ENCODE results near the gene LRP1B. TPM values are rescaled to one million over a fixed set of nuclear protein-coding genes. Genes with fewer than 3 reads are reported as not detected.
"Not testable (repeated sequence)": the region's sequence is repeated elsewhere in the genome, so short reads cannot be mapped to it uniquely, and the experiment has no call there.

The LRP1B gene
- total RNA-seq, 1 donor from 2014 or later: 0.27 TPM

- intact Hi-C loops (cut with DNase I): no loop called here
- no peak for DNase-seq (ENCODE audit: low spot score)
Observed at GRCh38 chr2:141316103-141316502, 814.7 kb downstream of the LRP1B start.

- intact Hi-C loops (cut with DNase I): no loop called here
- no peak for DNase-seq (ENCODE audit: low spot score)
Observed at GRCh38 chr2:141313972-141314371, 816.8 kb downstream of the LRP1B start.

GRCh38 chr2:141311430-141311829 lies 819.4 kb downstream of the LRP1B start:
- intact Hi-C loops (cut with DNase I): no loop called here

GRCh38 chr2:141306368-141306767 lies 824.4 kb downstream of the LRP1B start:
- intact Hi-C loops (cut with DNase I): no loop called here
- no peak for DNase-seq (ENCODE audit: low spot score)

More at GRCh38 chr2:141311430-141311829, 819.4 kb downstream of the LRP1B start:
- no peak for DNase-seq (ENCODE audit: low spot score)

GRCh38 chr2:141301551-141301950 lies 829.3 kb downstream of the LRP1B start:
- DNase-seq (ENCODE audit: low spot score): no peak
- intact Hi-C loops (cut with DNase I): no loop called here

- intact Hi-C loops (cut with DNase I): no loop called here
- no peak for DNase-seq (ENCODE audit: low spot score)
Observed at GRCh38 chr2:141280037-141280436, 850.8 kb downstream of the LRP1B start.

- no peak for DNase-seq (ENCODE audit: low spot score)
- intact Hi-C loops (cut with DNase I): no loop called here
Observed at GRCh38 chr2:141271346-141271745, 859.5 kb downstream of the LRP1B start.

GRCh38 chr2:141264848-141265247 lies 866.0 kb downstream of the LRP1B start:
- intact Hi-C loops (cut with DNase I): no loop called here
- no peak for DNase-seq (ENCODE audit: low spot score)

GRCh38 chr2:141260911-141261310 lies 869.9 kb downstream of the LRP1B start:
- DNase-seq (ENCODE audit: low spot score): no peak
- intact Hi-C loops (cut with DNase I): no loop called here

- no peak for DNase-seq (ENCODE audit: low spot score)
- intact Hi-C loops (cut with DNase I): no loop called here
Observed at GRCh38 chr2:141259683-141260082, 871.1 kb downstream of the LRP1B start.

GRCh38 chr2:141242008-141242407 lies 888.8 kb downstream of the LRP1B start:
- DNase-seq (ENCODE audit: low spot score): no peak
- intact Hi-C loops (cut with DNase I): no loop called here

- DNase-seq (ENCODE audit: low spot score): no peak
- intact Hi-C loops (cut with DNase I): no loop called here
Observed at GRCh38 chr2:141226560-141226959, 904.3 kb downstream of the LRP1B start.

GRCh38 chr2:141207036-141207385 lies 923.8 kb downstream of the LRP1B start:
- no peak for DNase-seq (ENCODE audit: low spot score)
- intact Hi-C loops (cut with DNase I): loop anchor here (10.0 kb wide), 1 partner anchor 192 kb away; no protein-coding TSS in a partner anchor

GRCh38 chr2:141201016-141201565 lies 929.7 kb downstream of the LRP1B start:
- DNase-seq (ENCODE audit: low spot score): no peak
- intact Hi-C loops (cut with DNase I): loop anchor here (10.0 kb wide), 1 partner anchor 186 kb away; no protein-coding TSS in a partner anchor

GRCh38 chr2:141200191-141200590 lies 930.6 kb downstream of the LRP1B start:
- DNase-seq (ENCODE audit: low spot score): no peak
- intact Hi-C loops (cut with DNase I): loop anchor here (10.0 kb wide), 1 partner anchor 185 kb away; no protein-coding TSS in a partner anchor

- DNase-seq (ENCODE audit: low spot score): no peak
- intact Hi-C loops (cut with DNase I): loop anchor here (10.0 kb wide), 1 partner anchor 185 kb away; no protein-coding TSS in a partner anchor
Observed at GRCh38 chr2:141199711-141200110, 931.1 kb downstream of the LRP1B start.

GRCh38 chr2:141195087-141195486 lies 935.7 kb downstream of the LRP1B start:
- intact Hi-C loops (cut with DNase I): no loop called here
- no peak for DNase-seq (ENCODE audit: low spot score)

GRCh38 chr2:141187075-141187439 lies 943.8 kb downstream of the LRP1B start:
- intact Hi-C loops (cut with DNase I): no loop called here
- DNase-seq (ENCODE audit: low spot score): no peak

GRCh38 chr2:141186413-141187074 lies 944.3 kb downstream of the LRP1B start:
- intact Hi-C loops (cut with DNase I): no loop called here

GRCh38 chr2:141182246-141182645 lies 948.6 kb downstream of the LRP1B start:
- no peak for DNase-seq (ENCODE audit: low spot score)
- intact Hi-C loops (cut with DNase I): no loop called here

More at GRCh38 chr2:141186413-141187074, 944.3 kb downstream of the LRP1B start:
- no peak for DNase-seq (ENCODE audit: low spot score)

GRCh38 chr2:141169117-141169516 lies 961.7 kb downstream of the LRP1B start:
- intact Hi-C loops (cut with DNase I): not testable (repeated sequence)

More at GRCh38 chr2:141169117-141169516, 961.7 kb downstream of the LRP1B start:
- not testable (repeated sequence) for DNase-seq (ENCODE audit: low spot score)

Data from cardiac septum (tissue), 1 donor.